Measurements from ENCODE around the gene EVA1A. TPM values are rescaled to one million over a fixed set of nuclear protein-coding genes. Genes with fewer than 3 reads are reported as not detected.

Gene EVA1A
- total and polyA plus RNA-seq, 2 experiments from 2014 or later = 0.51 to 0.57 TPM

DNA sequence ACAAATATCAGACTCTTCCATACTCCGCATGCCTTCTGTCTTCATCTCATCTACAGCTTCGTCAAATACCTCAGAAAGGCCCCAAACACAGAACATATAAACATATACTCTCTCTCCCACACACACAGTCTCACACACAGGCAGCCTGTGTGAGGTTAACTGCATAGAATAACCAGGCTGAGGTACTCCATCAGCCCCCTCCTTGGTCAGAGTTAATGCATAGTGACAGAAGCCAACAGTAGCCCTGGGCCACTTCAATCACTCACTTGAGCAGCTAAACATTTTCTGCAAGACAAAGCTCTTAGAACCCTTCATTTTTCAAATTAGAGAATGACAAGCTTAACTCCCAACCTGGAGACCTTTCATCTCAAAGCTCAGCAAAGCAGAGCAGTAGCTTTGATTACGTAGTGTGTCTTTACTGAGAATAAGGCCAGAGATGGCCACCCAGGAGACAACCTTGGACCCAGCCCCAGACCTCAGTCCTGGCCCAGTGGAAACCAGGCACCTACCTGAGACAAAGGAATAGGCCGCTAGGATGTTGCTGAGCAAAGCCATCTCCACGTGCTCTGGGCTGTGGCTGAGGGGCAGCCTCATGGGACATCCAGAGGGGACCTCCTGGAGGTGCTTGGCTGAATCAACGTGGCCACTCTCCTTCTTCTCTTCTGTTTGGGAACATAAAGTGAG, 43.0 kb downstream of the EVA1A start:
- no peak overlapping the region for H3K4me3 ChIP-seq
- H3K9me3 ChIP-seq (ENCODE audit: low read depth) = no peaks in the 10 kb centered on the region
- H3K36me3 ChIP-seq = no peaks in the 10 kb centered on the region
- DNase-seq (ENCODE audit: low read depth in 1 of 2, low spot score in 1 of 2) = no peak
- TF ChIP-seq, protein P1, sequence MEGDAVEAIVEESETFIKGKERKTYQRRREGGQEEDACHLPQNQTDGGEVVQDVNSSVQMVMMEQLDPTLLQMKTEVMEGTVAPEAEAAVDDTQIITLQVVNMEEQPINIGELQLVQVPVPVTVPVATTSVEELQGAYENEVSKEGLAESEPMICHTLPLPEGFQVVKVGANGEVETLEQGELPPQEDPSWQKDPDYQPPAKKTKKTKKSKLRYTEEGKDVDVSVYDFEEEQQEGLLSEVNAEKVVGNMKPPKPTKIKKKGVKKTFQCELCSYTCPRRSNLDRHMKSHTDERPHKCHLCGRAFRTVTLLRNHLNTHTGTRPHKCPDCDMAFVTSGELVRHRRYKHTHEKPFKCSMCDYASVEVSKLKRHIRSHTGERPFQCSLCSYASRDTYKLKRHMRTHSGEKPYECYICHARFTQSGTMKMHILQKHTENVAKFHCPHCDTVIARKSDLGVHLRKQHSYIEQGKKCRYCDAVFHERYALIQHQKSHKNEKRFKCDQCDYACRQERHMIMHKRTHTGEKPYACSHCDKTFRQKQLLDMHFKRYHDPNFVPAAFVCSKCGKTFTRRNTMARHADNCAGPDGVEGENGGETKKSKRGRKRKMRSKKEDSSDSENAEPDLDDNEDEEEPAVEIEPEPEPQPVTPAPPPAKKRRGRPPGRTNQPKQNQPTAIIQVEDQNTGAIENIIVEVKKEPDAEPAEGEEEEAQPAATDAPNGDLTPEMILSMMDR (IDR thresholded peaks at IDR 0.05; ENCODE audit: low read depth, low read length) = no peak
- H3K27ac ChIP-seq = no peak overlapping the region
- no peaks in the 10 kb centered on the region for H3K27me3 ChIP-seq
- no peaks in the 10 kb centered on the region for H3K4me1 ChIP-seq (ENCODE audit: low read depth)

DNA sequence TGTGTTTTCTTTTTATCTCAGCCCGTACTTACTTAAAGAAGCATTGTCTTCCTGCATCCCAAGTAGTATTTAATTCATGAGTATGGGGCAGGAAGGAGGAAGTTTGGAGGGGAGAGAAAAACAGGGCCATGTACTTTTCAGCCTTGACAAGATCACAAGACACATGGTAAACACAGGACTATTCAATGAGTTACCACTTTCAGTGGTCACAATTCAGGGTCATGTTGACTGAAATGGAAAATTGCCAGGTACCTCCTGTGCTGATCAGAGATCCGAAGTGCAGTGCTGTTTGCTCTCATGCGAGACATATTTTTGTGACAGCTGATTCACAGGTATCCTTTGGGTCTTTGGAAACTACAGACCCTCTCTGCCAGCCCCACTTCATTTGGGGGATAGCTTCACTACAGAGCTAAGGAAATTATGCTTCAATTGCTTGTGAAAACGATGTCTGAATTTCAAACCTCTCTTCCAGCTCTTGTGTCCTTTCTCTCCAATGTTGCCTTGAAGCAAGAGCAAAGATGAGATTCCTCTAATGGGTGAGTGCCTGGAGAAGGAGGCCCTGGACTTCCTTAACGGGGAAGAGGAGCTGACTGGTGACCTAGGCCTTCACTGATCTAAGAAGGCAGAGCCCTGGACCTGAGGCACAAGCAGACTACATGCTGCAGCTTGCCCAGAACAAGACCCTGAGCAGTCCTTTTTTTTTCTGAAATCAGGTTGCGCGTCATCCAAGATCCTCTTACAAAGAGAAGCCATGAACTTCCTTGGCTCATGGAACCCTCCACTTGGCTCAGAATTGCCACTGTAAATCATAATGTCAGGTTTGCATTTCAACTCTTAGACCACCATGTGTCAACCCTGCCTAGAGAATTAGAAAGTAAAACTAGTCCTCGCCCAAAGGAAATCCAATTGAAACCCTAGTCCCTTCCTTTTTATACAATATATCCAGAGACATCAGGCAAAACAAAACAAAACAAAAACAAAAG, 44.1 kb downstream of the EVA1A start:
- Histone ChIP-seq H3K4me3 (no peak overlapping the region), H3K27ac (no peak overlapping the region), H3K4me1 (ENCODE audit: low read depth) (no peaks in the 10 kb centered on the region), H3K27me3 (no peaks in the 10 kb centered on the region), H3K36me3 (no peaks in the 10 kb centered on the region), H3K9me3 (ENCODE audit: low read depth) (no peaks in the 10 kb centered on the region)
- DNase-seq (ENCODE audit: low read depth in 1 of 2, low spot score in 1 of 2) = no peak
- TF ChIP-seq, protein P1 (IDR thresholded peaks at IDR 0.05; ENCODE audit: low read depth, low read length) = no peak

GRCh38 chr2:75515584-75516368, 45.0 kb downstream of the EVA1A start:
- no peak overlapping the region for H3K4me3 ChIP-seq
- H3K27me3 ChIP-seq = no peaks in the 10 kb centered on the region
- no peak for DNase-seq (ENCODE audit: low read depth in 1 of 2, low spot score in 1 of 2)
- H3K27ac ChIP-seq = no peak overlapping the region
- H3K36me3 ChIP-seq = no peaks in the 10 kb centered on the region
- TF ChIP-seq, protein P1 (IDR thresholded peaks at IDR 0.05; ENCODE audit: low read depth, low read length) = no peak
- H3K4me1 ChIP-seq (ENCODE audit: low read depth) = no peaks in the 10 kb centered on the region
- no peaks in the 10 kb centered on the region for H3K9me3 ChIP-seq (ENCODE audit: low read depth)

- DNase-seq (ENCODE audit: low read depth in 1 of 2, low spot score in 1 of 2) = peak in 1 of 2 donors; percentile 60
- Histone ChIP-seq H3K4me3 (no peak overlapping the region), H3K27me3 (no peaks in the 10 kb centered on the region), H3K36me3 (no peaks in the 10 kb centered on the region), H3K4me1 (ENCODE audit: low read depth) (no peaks in the 10 kb centered on the region), H3K9me3 (ENCODE audit: low read depth) (no peaks in the 10 kb centered on the region), H3K27ac (no peak overlapping the region)
- TF ChIP-seq, protein P1 (IDR thresholded peaks at IDR 0.05; ENCODE audit: low read depth, low read length) = no peak
Measured at GRCh38 chr2:75513616-75514170, 47.0 kb downstream of the EVA1A start.

Measured in cardiac muscle cell (in vitro differentiated cells and primary cell).